NB4 (cell line): ENCODE measurements around the gene SHB.

Experiments
- DNase-seq: peaks from one replicate; pipeline ENCODE4 v3.0.0; 2010; ENCODE audit warnings: low read depth
- H3K4me3 ChIP-seq: one replicate; pipeline ENCODE4 v1.5.1; 2011; ENCODE audit warnings: mild to moderate bottlenecking, low read depth, low read length, moderate library complexity
- CTCF ChIP-seq: IDR thresholded peaks from one replicate; pipeline ENCODE4 v1.5.1; 2012; ENCODE audit warnings: low read depth, low read length
- MYC ChIP-seq: IDR thresholded peaks from 2 replicates; pipeline ENCODE4 v1.6.1; 2011; ENCODE audit warnings: low read depth, low read length
- POLR2A ChIP-seq: IDR thresholded peaks from 2 replicates; pipeline ENCODE4 v1.6.1; 2011; ENCODE audit warnings: mild to moderate bottlenecking; ENCODE audit not compliant: insufficient read length; ENCODE audit errors: extremely low read depth
- TF ChIP-seq, protein P1 (sequence below): IDR thresholded peaks from 2 replicates; pipeline ENCODE4 v1.6.1; 2011; ENCODE audit warnings: low read depth, low read length

SHB gene

DNA sequence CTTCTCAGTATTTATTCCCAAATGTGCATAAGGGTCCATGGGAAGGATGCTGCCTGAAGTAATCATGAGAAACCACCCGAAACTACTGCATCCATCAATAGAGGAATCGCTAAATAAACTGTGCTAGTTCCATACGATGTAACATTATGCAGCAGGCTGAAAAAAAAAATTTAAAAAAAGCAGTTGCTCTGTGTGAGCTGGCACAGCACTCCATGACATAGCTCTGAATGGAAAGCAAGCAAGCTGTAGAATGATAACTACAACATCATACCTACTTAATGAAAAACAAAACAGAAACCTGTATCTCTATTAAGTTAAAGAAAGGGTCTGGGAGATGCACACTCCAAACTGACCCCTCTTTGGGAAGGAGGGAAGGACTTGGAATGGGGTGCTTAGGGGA, 49.3 kb downstream of the SHB start:
- no peak overlapping the region for H3K4me3 ChIP-seq
- TF ChIP-seq, protein P1, sequence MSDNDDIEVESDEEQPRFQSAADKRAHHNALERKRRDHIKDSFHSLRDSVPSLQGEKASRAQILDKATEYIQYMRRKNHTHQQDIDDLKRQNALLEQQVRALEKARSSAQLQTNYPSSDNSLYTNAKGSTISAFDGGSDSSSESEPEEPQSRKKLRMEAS: no peak
- TF ChIP-seq CTCF (no peak), MYC (no peak), POLR2A (no peak)
- no peak for DNase-seq

- peak; percentile 46 for DNase-seq
- H3K4me3 ChIP-seq: no peak overlapping the region
Observed at GRCh38 chr9:38018958-38019602, 49.9 kb downstream of the SHB start.

DNA sequence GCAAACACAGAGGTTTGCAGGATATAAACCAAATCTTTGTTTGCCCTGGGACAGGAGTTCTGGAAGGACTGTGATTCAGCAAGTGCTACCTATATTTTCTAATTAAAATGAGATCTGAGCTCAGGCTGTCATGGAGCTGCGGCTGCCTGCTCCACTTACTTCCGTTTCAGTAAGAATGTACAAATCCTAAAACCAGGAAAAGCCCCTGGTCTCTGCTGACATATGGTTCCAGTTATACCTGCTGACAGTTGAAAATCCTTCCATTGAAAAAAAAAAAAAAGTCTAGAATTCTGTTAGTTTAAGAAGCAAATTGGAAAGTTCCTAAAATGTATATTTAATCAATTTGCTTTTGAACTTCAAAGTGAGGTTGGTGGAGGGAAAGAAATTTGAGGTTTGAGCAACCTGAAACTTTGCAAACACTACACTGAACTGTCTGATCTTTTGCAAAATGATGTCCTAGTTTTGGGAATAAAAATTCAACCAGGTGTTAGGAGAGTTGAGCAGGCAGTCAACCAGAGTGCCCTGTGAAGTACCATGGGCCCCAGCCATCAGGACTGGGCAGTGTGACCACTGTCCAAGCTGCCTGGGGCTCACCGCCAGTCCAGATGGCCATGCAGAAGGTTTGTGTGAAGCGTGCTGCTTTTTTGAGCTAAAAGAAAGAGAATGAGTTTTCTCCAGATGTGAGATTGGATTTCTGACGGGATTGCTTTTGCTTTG, 50.6 kb downstream of the SHB start:
- DNase-seq: no peak
- TF ChIP-seq POLR2A (no peak), CTCF (no peak), MYC (no peak)
- TF ChIP-seq, protein P1: no peak

More at GRCh38 chr9:38018958-38019602, 49.9 kb downstream of the SHB start:
- TF ChIP-seq MYC: no peak
- no peak for TF ChIP-seq POLR2A
- TF ChIP-seq CTCF: no peak

DNA sequence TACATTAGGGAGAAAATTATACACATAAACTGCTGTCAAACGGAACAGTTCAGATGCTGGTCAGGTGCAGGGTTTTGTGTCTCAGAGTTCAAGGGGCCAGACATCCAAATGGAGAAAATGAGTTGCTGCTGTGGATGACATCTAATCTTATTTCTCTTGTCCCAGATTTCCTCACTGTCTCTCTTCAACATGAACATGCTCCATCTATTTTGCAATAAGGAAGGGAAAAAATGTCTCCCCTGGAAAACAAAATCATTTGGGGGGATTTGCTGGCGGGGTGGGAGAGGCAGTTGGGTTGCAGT, 51.2 kb downstream of the SHB start:
- TF ChIP-seq POLR2A (no peak), MYC (no peak), CTCF (no peak)
- TF ChIP-seq, protein P1: no peak
- DNase-seq: no peak
- H3K4me3 ChIP-seq: no peak overlapping the region

More for the DNA sequence above, 50.6 kb downstream of the SHB start:
- no peak overlapping the region for H3K4me3 ChIP-seq

GRCh38 chr9:38017149-38017884, 51.7 kb downstream of the SHB start:
- TF ChIP-seq POLR2A (no peak), MYC (no peak), CTCF (no peak)
- TF ChIP-seq, protein P1: no peak
- DNase-seq: no peak
- H3K4me3 ChIP-seq: no peak overlapping the region
